T-cell (primary cell): Measurements from ENCODE around the gene COQ6. TPM values are rescaled to one million over a fixed set of nuclear protein-coding genes. Genes with fewer than 3 reads are reported as not detected.
"Not testable (repeated sequence)": the region's sequence is repeated elsewhere in the genome, so short reads cannot be mapped to it uniquely, and the experiment has no call there.

Experiments
- ATAC-seq, 4 experiments: fragments of 200-7000 bp in 3 of 4; fragments of 150-1000 bp in 1 of 4; cut with Tn5 transposase; replicated peaks in 1 of 4; 1 replicate in 3 of 4; 2 replicates in 1 of 4; pipeline ENCODE4 v1.10.0; 2021; ENCODE audit warnings: moderate library complexity in 3 of 4, mild to moderate bottlenecking in 2 of 4, moderate number of reproducible peaks in 1 of 4
- CTCF ChIA-PET, 2 donors: fragments of 300-600 bp; sonication (Branson Sonifier 250); formaldehyde crosslinking; loops; one replicate each; lab custom pipeline; 2022; ENCODE audit warnings: antibody characterized with exemption in 2 of 2; lab: Charles Lee
- POLR2A ChIA-PET, 2 donors: fragments of 300-600 bp; sonication (Branson Sonifier 250); formaldehyde crosslinking; loops; one replicate each; lab custom pipeline; 2022; ENCODE audit warnings: antibody characterized with exemption in 2 of 2; lab: Charles Lee
- DNase-seq, 35 experiments: peaks; one replicate each; pipeline versions ENCODE4 v3.0.0 to v3.0.0-alpha.2; 2013 to 2023
- H3K27ac ChIP-seq: one replicate; pipeline ENCODE4 v1.5.1; 2013; ENCODE audit warnings: low read length
- H3K27me3 ChIP-seq, 2 experiments: replicated peaks in 1 of 2; 1 replicate in 1 of 2; 2 replicates in 1 of 2; pipeline versions ENCODE4 v1.6.1 to v1.7.0; 2013; ENCODE audit warnings: low read length in 1 of 2, mixed read lengths in 1 of 2; ENCODE audit not compliant: control insufficient read depth in 2 of 2, insufficient read depth in 2 of 2; ENCODE audit errors: extremely low read depth in 1 of 2
- H3K36me3 ChIP-seq, 2 donors: 1 replicate in 1 of 2; 2 replicates in 1 of 2; pipeline versions ENCODE4 v1.6.1 to v1.7.0; 2013; ENCODE audit warnings: low read length in 1 of 2; ENCODE audit not compliant: control insufficient read depth in 2 of 2, insufficient read depth in 1 of 2; ENCODE audit errors: extremely low read depth in 1 of 2
- H3K4me1 ChIP-seq, 2 experiments: 1 replicate in 1 of 2; 2 replicates in 1 of 2; pipeline versions ENCODE4 v1.6.1 to v1.7.0; 2013; ENCODE audit warnings: low read length in 2 of 2, mixed read lengths in 1 of 2; ENCODE audit not compliant: insufficient read depth in 2 of 2, control insufficient read depth in 1 of 2; ENCODE audit errors: extremely low read depth in 1 of 2
- H3K4me3 ChIP-seq, 2 donors: 1 replicate in 1 of 2; 2 replicates in 1 of 2; pipeline versions ENCODE4 v1.5.1 to v1.7.0; 2013; ENCODE audit warnings: mild to moderate bottlenecking in 2 of 2, low read length in 1 of 2, moderate library complexity in 1 of 2; ENCODE audit not compliant: control insufficient read depth in 1 of 2; ENCODE audit errors: extremely low read depth in 1 of 2
- H3K9me3 ChIP-seq: 2 replicates; pipeline ENCODE4 v1.7.0; 2013
- H3K27ac Mint-ChIP-seq, 2 donors: one replicate each; pipeline ENCODE4 v1.8.0; 2020 to 2021; ENCODE audit warnings: mild to moderate bottlenecking in 2 of 2, mixed read lengths in 2 of 2
- H3K27me3 Mint-ChIP-seq, 2 donors: one replicate each; pipeline ENCODE4 v1.8.0; 2021 to 2022; ENCODE audit warnings: mixed read lengths in 2 of 2
- H3K36me3 Mint-ChIP-seq: one replicate; pipeline ENCODE4 v1.8.0; 2021; ENCODE audit warnings: mixed read lengths
- H3K4me1 Mint-ChIP-seq, 3 donors: one replicate each; pipeline ENCODE4 v1.8.0; 2020 to 2022; ENCODE audit warnings: mixed read lengths in 3 of 3, mild to moderate bottlenecking in 1 of 3
- H3K4me3 Mint-ChIP-seq, 3 donors: one replicate each; pipeline ENCODE4 v1.8.0; 2020 to 2022; ENCODE audit warnings: mild to moderate bottlenecking in 3 of 3, mixed read lengths in 3 of 3, moderate library complexity in 3 of 3
- H3K9me3 Mint-ChIP-seq, 3 donors: one replicate each; pipeline ENCODE4 v1.8.0; 2020 to 2022; ENCODE audit warnings: mixed read lengths in 3 of 3
- WGBS: methylation state at CpG from one replicate; pipeline ENCODE4 v1.1.5; 2013; ENCODE audit warnings: missing lambda C conversion rate; ENCODE audit not compliant: insufficient coverage; 5-methylcytosine and 5-hydroxymethylcytosine counted together
- total RNA-seq, 35 experiments: library from RNA in 6 of 35; stranded (reverse) in 6 of 35; fragments of 120-200 nt in 1 of 35; gene quantifications; one replicate each; pipeline versions ENCODE4 v1.2.1 to v1.2.4 and lab custom pipeline; 2013 to 2026

COQ6 gene
- total RNA-seq, 5 donors from 2014 or later (not counting 1 experiment from before 2014, with no cell fraction given): 29.3 to 35.4 (median 33.2) TPM

DNA sequence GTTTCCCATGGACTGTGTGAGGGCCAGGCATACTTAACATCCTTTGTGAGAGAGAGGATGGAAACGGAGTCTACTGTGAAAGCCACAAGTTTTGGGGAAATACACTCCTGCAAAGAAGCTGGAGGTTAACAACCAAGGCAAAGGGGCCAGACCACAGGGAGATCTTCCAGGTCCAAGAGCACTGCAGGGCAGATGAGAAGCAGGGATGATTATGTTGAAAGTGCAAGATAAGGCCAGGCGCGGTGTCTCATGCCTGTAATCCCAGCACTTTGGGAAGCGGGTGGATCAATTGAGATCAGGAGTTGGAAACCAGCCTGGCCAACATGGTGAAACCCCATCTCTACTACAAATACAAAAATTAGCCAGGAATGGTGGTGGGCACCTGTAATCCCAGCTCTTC is 15.1 kb downstream of the COQ6 start:
- DNase-seq (no peak), ATAC-seq (no peak)
- no CpG with 5 or more reads among the region's 4 CpGs for WGBS
- ChIA-PET POLR2A (no interaction called here), CTCF (no interaction called here)
- peaks cover 18 to 47% of the 10 kb centered on the region in 2 donors for H3K36me3 ChIP-seq
- no peaks in the 10 kb centered on the region for H3K4me1 ChIP-seq
- Mint-ChIP-seq H3K9me3 (no peaks in the 10 kb centered on the region), H3K4me1 (no peaks in the 10 kb centered on the region), H3K27me3 (no peaks in the 10 kb centered on the region), H3K36me3 (peaks cover 41% of the 10 kb centered on the region), H3K27ac (no peak overlapping the region), H3K4me3 (no peak overlapping the region)
- H3K9me3 ChIP-seq: no peaks in the 10 kb centered on the region
- H3K27ac ChIP-seq: no peak overlapping the region
- no peaks in the 10 kb centered on the region for H3K27me3 ChIP-seq
- H3K4me3 ChIP-seq: no peak overlapping the region

- H3K27me3 ChIP-seq: no peaks in the 10 kb centered on the region
- Mint-ChIP-seq H3K27me3 (no peaks in the 10 kb centered on the region), H3K27ac (no peak overlapping the region), H3K36me3 (peaks cover 35% of the 10 kb centered on the region), H3K9me3 (no peaks in the 10 kb centered on the region), H3K4me1 (no peaks in the 10 kb centered on the region), H3K4me3 (no peak overlapping the region)
- H3K4me3 ChIP-seq: no peak overlapping the region
- DNase-seq: no peak
- POLR2A ChIA-PET: no interaction called here
- H3K36me3 ChIP-seq: peaks cover 12 to 23% of the 10 kb centered on the region in 2 donors
- H3K4me1 ChIP-seq: no peaks in the 10 kb centered on the region
- ATAC-seq: no peak
- WGBS: 78% methylated on average over 1 of the region's 2 CpGs
- no peaks in the 10 kb centered on the region for H3K9me3 ChIP-seq
- no peak overlapping the region for H3K27ac ChIP-seq
- CTCF ChIA-PET: no interaction called here
Observed at GRCh38 chr14:73968885-73969284, 18.8 kb downstream of the COQ6 start.

DNA sequence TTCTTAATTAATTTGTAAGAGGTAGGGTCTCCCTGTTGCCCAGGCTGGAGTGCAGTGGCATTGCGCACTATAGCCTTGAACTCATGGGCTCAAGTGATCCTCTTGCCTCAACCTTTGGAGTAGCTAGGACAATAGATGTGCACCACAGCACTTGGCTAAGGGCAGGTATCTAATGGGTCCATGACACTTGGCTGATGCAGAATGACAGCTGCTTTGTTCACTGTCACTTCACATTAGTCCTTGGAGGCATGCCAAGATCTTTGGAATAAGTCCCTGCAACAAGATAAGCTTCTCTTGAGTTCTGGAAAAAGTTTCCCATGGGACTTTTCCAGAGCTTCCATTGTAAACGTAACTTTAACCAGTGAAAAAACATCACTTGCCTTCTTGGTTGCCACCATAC is 23.4 kb downstream of the COQ6 start:
- CTCF ChIA-PET: no interaction called here

GRCh38 chr14:73976125-73976524 is 26.0 kb downstream of the COQ6 start:
- no peak overlapping the region for H3K27ac ChIP-seq
- POLR2A ChIA-PET: no interaction called here
- H3K27ac Mint-ChIP-seq: no peak overlapping the region
- WGBS: 100% methylated on average over 2 of the region's 6 CpGs
- ATAC-seq (no peak), DNase-seq (no peak)
- no peaks in the 10 kb centered on the region for H3K4me1 Mint-ChIP-seq
- H3K36me3 ChIP-seq: peaks cover 0 to 17% of the 10 kb centered on the region in 2 donors
- H3K4me3 ChIP-seq: no peak overlapping the region
- H3K9me3 Mint-ChIP-seq: no peaks in the 10 kb centered on the region
- no peaks in the 10 kb centered on the region for H3K27me3 ChIP-seq
- H3K27me3 Mint-ChIP-seq: no peaks in the 10 kb centered on the region
- H3K36me3 Mint-ChIP-seq: peaks cover 30% of the 10 kb centered on the region
- CTCF ChIA-PET: no interaction called here
- H3K4me3 Mint-ChIP-seq: no peak overlapping the region
- no peaks in the 10 kb centered on the region for H3K4me1 ChIP-seq
- no peaks in the 10 kb centered on the region for H3K9me3 ChIP-seq

More for the DNA sequence above, 23.4 kb downstream of the COQ6 start:
- Histone ChIP-seq H3K4me3 (no peak overlapping the region), H3K9me3 (no peaks in the 10 kb centered on the region), H3K4me1 (no peaks in the 10 kb centered on the region), H3K27ac (no peak overlapping the region), H3K27me3 (no peaks in the 10 kb centered on the region), H3K36me3 (peaks cover 6 to 20% of the 10 kb centered on the region in 2 donors)
- no peaks in the 10 kb centered on the region for H3K9me3 Mint-ChIP-seq
- 92% methylated on average over 2 of the region's 2 CpGs for WGBS
- H3K27me3 Mint-ChIP-seq: no peaks in the 10 kb centered on the region
- POLR2A ChIA-PET: interaction anchor here in 1 of 2 donors (0.6 kb wide), 1 partner anchor 319 kb away, joined by 3 read pairs; no protein-coding TSS in a partner anchor
- DNase-seq (no peak), ATAC-seq (no peak)
- H3K4me1 Mint-ChIP-seq: no peaks in the 10 kb centered on the region
- H3K4me3 Mint-ChIP-seq: no peak overlapping the region
- no peak overlapping the region for H3K27ac Mint-ChIP-seq
- H3K36me3 Mint-ChIP-seq: peaks cover 33% of the 10 kb centered on the region

GRCh38 chr14:73977896-73978295 is 27.8 kb downstream of the COQ6 start:
- ChIA-PET POLR2A (interaction anchor here in 1 of 2 donors (0.6 kb wide), 1 partner anchor 1507 kb away, joined by 4 read pairs; no protein-coding TSS in a partner anchor), CTCF (no interaction called here)
- H3K9me3 ChIP-seq: no peaks in the 10 kb centered on the region
- H3K4me1 Mint-ChIP-seq: no peaks in the 10 kb centered on the region
- no peaks in the 10 kb centered on the region for H3K4me1 ChIP-seq
- ATAC-seq (no peak), DNase-seq (no peak)
- H3K9me3 Mint-ChIP-seq: no peaks in the 10 kb centered on the region
- H3K4me3 ChIP-seq: no peak overlapping the region
- no peak overlapping the region for H3K4me3 Mint-ChIP-seq
- no peaks in the 10 kb centered on the region for H3K27me3 Mint-ChIP-seq
- no peak overlapping the region for H3K27ac ChIP-seq
- 100% methylated on average over 2 of the region's 4 CpGs for WGBS
- H3K36me3 Mint-ChIP-seq: peaks cover 18% of the 10 kb centered on the region
- peaks cover 0 to 13% of the 10 kb centered on the region in 2 donors for H3K36me3 ChIP-seq
- H3K27ac Mint-ChIP-seq: no peak overlapping the region
- no peaks in the 10 kb centered on the region for H3K27me3 ChIP-seq

- Histone ChIP-seq H3K27me3 (no peaks in the 10 kb centered on the region), H3K4me3 (no peak overlapping the region), H3K27ac (no peak overlapping the region), H3K36me3 (peaks cover 0 to 13% of the 10 kb centered on the region in 2 donors), H3K9me3 (no peaks in the 10 kb centered on the region), H3K4me1 (no peaks in the 10 kb centered on the region)
- CTCF ChIA-PET: no interaction called here
- H3K9me3 Mint-ChIP-seq: no peaks in the 10 kb centered on the region
- no peaks in the 10 kb centered on the region for H3K4me1 Mint-ChIP-seq
- POLR2A ChIA-PET: no interaction called here
- no peaks in the 10 kb centered on the region for H3K27me3 Mint-ChIP-seq
- ATAC-seq: no peak
- no peak overlapping the region for H3K27ac Mint-ChIP-seq
- WGBS: no CpG with 5 or more reads among the region's 3 CpGs
- H3K36me3 Mint-ChIP-seq: peaks cover 28% of the 10 kb centered on the region
- H3K4me3 Mint-ChIP-seq: no peak overlapping the region
- no peak for DNase-seq
Observed at GRCh38 chr14:73988065-73988464, 38.0 kb downstream of the COQ6 start.

DNA sequence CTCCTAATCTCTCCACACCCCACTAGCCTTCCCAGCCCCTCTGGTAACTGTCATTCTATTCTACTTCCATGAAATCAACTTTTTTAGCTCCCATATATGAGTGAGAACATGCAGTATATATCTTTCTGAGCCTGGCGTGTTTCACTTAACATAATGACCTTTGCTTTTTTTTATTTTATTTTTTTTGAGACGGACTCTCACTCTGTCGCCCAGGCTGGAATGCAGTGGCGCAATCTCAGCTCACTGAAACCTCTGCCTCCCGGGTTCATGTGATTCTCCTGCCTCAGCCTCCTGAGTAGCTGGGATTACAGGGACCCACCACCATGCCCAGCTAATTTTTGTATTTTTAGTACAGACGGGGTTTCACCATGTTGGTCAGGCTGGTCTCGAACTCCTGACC is 38.6 kb downstream of the COQ6 start:
- H3K27ac ChIP-seq, ATAC-seq, H3K9me3 Mint-ChIP-seq, H3K4me1 ChIP-seq, POLR2A ChIA-PET, H3K27me3 ChIP-seq, H3K4me1 Mint-ChIP-seq, H3K27me3 Mint-ChIP-seq, H3K4me3 Mint-ChIP-seq, H3K9me3 ChIP-seq, DNase-seq, H3K27ac Mint-ChIP-seq, H3K4me3 ChIP-seq: not testable (repeated sequence)
- CTCF ChIA-PET: interaction anchor here in 1 of 2 donors (0.5 kb wide), 1 partner anchor 10 kb away, joined by 4 read pairs; no protein-coding TSS in a partner anchor
- peaks cover 28% of the 10 kb centered on the region for H3K36me3 Mint-ChIP-seq
- H3K36me3 ChIP-seq: peaks cover 0 to 13% of the 10 kb centered on the region in 2 donors
- WGBS: 92% methylated on average over 4 of the region's 7 CpGs
